GM12891 (cell line): ENCODE data around the gene AATF.

Source experiments
- DNase-seq: peaks from one replicate; pipeline ENCODE4 v3.0.0; 2011; ENCODE audit warnings: low spot score; ENCODE audit not compliant: insufficient read length
- FAIRE-seq: peaks from 2 replicates; lab custom pipeline; 2011; peaks lifted over from hg19 to GRCh38; lab: Jason Lieb, UNC
- PAX5 ChIP-seq: IDR thresholded peaks from 2 replicates; pipeline ENCODE4 v1.6.1; 2011; ENCODE audit warnings: low read length, moderate library complexity, mild to moderate bottlenecking; ENCODE audit not compliant: insufficient read depth, severe bottlenecking
- POLR2A ChIP-seq: IDR thresholded peaks from 2 replicates; pipeline ENCODE4 v1.6.1; 2011; ENCODE audit warnings: low read depth, low read length, control low read depth
- POLR2AphosphoS5 ChIP-seq: IDR thresholded peaks from 2 replicates; pipeline ENCODE4 v1.6.1; 2011; ENCODE audit warnings: low read depth, low read length, control low read depth
- POU2F2 ChIP-seq: IDR thresholded peaks from 2 replicates; pipeline ENCODE4 v1.6.1; 2011; ENCODE audit warnings: low read depth, mild to moderate bottlenecking, control low read depth, low read length, moderate library complexity
- SPI1 ChIP-seq: IDR thresholded peaks from 2 replicates; pipeline ENCODE4 v1.6.1; 2011; ENCODE audit warnings: low read depth, low read length, control low read depth
- TAF1 ChIP-seq: IDR thresholded peaks from 2 replicates; pipeline ENCODE4 v1.6.1; 2011; ENCODE audit warnings: low read depth, low read length, control low read depth

The AATF gene

DNA sequence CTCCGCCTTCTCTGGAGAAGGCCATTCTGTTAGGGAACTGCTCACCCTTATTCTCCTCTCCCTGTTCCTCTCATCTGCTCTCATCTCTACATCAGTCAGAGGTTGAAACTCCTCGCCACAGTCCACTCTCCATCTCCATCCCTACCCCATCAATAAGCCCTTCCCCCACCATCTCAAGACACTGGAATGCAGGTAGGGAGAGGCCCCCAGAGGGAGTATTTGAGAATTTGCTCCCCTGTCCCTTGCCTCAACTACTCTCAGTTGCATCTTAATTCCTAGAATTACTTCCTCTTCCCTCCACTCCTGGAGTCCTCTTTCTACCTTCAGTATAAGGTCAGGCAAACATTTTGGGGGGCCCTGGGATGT lies 2.0 kb upstream of the AATF start:
- FAIRE-seq = no peak
- no peak for TF ChIP-seq SPI1
- no peak for TF ChIP-seq TAF1
- no peak for TF ChIP-seq PAX5
- TF ChIP-seq POU2F2 = no peak
- no peak for TF ChIP-seq POLR2A
- TF ChIP-seq POLR2AphosphoS5 = no peak
- no peak for DNase-seq

DNA sequence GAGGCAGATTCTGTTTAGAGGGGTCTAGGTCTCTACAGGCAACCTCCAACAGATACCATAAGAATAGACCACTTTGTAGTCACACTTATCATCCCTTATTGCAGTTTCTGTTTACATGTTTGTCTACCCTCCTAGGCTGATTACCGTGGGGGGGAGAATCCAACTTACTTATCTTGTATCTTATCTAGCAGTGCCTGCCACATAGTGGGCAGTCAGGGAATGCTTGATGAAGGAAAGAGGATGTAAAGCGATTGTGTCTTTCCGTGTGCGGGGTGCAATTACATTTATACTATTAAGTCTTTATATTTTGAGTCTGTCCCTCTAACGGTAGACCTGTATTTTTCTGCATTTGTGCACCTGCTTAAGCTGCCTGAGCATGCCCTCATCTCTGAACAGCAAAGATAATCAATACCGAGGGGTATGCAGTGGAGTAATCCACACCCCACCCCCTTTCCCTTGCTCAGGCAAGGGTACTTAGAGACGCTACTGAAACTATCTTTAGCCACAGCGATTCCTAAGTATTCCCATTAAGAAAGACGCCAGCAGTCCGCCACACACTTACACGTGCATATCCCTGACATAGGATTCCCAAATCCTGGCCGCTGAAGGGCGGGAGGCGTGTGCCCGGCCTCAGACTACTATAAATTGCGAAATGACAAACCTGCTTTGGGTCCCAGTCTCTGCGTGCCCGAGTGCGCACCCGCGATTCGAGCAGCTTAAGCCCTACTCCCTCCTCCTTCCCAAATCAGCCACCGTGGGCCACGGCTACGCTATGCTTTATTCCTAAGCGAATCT lies 635 bp upstream of the AATF start:
- no peak for TF ChIP-seq PAX5
- no peak for TF ChIP-seq POU2F2
- no peak for TF ChIP-seq POLR2A
- TF ChIP-seq SPI1 = no peak
- no peak for TF ChIP-seq TAF1
- TF ChIP-seq POLR2AphosphoS5 = no peak
- DNase-seq (no peak), FAIRE-seq (no peak)

DNA sequence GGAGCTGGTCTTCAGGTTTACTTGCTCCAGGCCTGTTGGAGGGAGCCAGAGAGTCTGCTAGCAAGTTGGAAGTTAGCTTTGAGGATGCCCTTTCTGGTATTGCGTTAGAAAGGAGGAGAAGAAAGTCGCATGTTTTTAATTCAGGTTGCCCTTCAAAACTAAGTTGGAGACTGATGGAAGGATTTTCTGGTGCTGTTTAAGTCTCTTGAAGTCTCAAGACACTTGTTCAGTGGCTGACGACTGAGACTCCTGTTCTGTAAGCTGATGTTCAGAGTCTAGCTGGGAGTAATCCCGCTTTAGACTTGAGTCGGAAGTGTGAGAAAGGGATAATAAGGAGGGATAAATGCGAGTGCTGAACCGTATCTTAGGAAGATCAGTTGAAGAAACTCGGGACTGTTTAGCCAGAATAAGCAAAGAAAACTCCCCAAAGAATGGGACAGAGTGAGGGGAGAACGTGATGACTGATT lies 740 bp downstream of the AATF start:
- TF ChIP-seq POLR2AphosphoS5 (no peak), PAX5 (no peak), POU2F2 (no peak), TAF1 (no peak)
- DNase-seq (no peak), FAIRE-seq (no peak)

DNA sequence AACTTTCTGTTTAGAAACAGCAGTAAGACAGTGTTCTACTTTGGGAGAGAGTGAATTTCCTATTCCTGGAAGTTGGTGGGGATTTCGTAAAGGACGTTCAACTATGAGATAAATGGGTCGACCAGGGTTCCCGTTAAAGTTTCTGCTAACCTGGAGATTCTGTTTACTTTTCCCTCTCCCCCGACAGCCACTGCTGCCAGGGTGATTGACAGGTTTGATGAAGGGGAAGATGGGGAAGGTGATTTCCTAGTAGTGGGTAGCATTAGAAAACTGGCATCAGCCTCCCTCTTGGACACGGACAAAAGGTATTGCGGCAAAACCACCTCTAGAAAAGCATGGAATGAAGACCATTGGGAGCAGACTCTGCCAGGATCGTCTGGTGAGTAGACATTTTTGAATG lies 1.3 kb downstream of the AATF start:
- FAIRE-seq = no peak
- no peak for DNase-seq
- TF ChIP-seq POLR2A (no peak), POU2F2 (no peak), POLR2AphosphoS5 (no peak), PAX5 (no peak), TAF1 (no peak), SPI1 (no peak)

DNA sequence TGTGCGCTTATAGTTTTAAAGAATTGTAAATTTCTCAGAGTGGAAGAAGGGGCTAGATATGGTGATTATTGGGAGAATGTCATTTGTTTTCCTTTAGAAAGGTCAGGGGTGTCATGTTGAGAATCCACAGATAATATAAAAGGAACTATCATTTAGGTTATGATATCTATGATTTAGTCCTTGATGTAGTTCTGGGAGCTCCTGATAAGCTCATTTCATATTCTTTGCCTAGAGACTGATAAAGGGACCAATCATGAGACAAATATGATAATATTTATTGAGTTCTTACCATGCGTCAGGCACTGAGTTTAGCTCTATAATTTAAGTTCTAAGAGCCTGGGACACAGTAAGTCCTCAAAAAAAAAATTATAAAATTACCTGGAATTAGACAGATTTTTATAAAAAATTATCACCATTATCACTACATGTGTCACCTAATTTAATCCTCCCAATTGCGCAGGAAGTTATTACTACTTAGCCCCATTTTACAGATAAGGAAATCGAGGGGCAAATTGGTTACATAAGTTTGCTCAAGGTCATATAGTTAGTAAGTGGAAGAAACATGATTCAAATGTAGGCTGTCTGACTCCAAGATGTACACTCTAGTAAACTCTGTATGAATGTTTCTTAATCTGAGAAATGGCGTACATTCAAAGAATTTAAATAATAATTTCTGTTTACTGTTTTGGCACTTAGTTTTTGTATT lies 2.5 kb downstream of the AATF start:
- TF ChIP-seq POLR2AphosphoS5 (no peak), POU2F2 (no peak), PAX5 (no peak), TAF1 (no peak), POLR2A (no peak), SPI1 (no peak)
- FAIRE-seq = no peak
- DNase-seq = no peak

DNA sequence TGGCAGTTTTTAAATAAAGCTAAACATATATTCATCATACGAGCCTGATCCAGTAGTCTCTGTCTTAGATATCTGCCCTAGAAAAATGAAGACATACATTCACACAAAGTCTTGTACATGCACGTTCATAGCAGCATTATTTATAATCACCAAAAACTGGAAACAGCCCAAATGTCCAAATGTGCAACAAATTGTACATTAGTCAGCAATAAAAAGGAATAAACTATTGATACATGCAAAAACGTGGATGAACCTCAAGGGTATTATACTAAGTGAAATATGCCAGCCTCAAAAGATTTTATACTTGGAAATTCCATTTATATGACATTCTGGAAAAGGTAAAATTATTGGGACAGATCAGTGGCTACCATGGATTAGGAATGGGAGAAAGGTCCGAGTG lies 22.8 kb downstream of the AATF start:
- DNase-seq (no peak), FAIRE-seq (no peak)
- TF ChIP-seq POU2F2 (no peak), POLR2A (no peak), TAF1 (no peak)

DNA sequence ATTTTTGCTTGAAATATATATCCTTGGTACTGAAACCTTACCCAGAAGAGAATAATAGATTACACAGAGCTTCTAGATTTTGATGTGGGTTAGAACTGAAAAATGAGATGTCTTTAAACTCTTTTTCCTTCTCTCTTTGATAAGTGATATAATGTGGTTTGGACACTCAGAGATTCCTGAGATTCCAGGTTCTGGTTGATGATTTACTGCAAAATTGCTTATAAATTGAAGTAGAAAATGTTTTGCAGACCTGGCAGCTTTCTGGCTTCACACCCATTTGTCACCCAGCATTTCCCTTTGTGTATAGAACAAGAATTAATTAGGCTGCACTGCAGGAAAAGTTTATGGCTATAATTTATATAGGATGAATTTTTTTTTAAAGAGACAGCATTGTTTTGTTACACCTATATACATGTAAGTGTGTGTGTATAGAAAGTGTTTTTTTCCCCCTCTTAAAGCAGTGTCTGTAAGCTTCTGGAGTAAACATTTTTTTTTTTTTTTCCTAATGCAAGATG lies 23.5 kb downstream of the AATF start:
- TF ChIP-seq POLR2AphosphoS5 (no peak), TAF1 (no peak), PAX5 (no peak), POLR2A (no peak), SPI1 (no peak), POU2F2 (no peak)
- DNase-seq = no peak
- FAIRE-seq = no peak

DNA sequence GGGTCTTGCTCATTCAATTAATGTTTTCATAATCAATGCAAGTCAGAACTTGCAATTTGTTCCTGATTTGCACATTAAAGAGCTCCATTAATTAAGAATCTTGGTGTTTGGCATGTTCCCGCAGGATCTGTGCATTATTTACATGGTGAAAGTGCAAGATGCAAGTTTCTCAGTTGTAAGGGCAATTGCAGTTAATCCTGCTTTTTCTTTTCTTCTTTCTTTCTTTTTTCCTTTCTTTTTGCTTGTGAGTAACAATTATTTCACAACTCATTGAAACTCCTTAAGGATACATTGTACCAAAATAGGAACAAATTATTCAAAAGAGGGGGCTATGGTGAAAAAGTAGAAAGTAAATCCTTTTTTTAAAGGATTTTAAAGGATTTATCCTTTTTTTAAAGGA lies 24.2 kb downstream of the AATF start:
- FAIRE-seq = no peak
- no peak for DNase-seq
- no peak for TF ChIP-seq POU2F2
- no peak for TF ChIP-seq SPI1
- TF ChIP-seq PAX5 = no peak
- TF ChIP-seq TAF1 = no peak
- TF ChIP-seq POLR2A = no peak
- no peak for TF ChIP-seq POLR2AphosphoS5

DNA sequence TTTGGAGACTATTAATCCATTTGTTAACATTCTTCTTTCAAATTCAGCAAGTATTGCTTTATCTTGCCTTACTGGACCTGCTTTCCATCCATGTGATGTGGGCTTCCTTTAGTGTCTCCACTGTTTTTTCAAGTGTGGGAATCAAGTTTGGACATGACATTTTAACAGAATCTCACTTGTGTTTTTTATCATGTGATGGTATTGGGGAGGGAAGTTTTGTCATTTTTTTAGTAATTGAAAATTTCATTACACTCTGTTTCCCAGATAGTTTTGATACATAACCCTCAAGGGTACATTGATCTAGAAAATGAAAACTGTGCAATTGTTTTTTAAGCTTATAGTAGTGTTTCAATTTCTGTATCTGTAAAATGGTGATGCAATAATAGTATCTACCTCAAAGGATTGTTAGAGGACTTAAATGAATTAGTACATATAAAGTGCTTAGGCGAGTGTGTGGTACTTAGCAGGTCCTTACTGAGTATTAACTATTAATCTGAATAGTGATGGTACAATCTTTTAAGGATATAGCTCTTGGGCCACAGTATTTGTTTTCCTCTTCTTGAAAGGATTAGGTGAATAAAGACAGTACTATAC lies 27.3 kb downstream of the AATF start:
- TF ChIP-seq POLR2A (no peak), PAX5 (no peak), POU2F2 (no peak), POLR2AphosphoS5 (no peak), SPI1 (no peak), TAF1 (no peak)
- FAIRE-seq (no peak), DNase-seq (no peak)

DNA sequence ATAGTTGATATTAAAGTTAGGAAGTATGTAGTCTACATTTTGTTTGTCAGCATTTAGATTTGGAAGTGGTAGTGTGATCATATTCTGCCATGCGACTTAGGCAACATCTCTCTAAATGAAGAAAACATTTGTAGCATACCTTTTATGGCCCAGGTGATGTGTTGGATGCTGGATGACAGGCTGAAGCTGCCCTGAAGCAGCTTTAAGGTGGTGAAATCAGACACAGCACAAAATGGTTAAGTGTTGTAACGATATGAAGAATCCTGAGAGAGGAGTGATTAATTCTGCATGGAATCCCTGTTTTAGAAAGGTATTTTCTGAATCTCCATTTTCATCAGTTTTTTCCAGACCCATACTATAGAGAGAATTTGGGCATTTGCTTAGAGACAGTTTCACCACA lies 28.3 kb downstream of the AATF start:
- no peak for FAIRE-seq
- DNase-seq = no peak
- TF ChIP-seq SPI1 = no peak
- TF ChIP-seq TAF1 = no peak
- TF ChIP-seq POU2F2 = no peak
